B cell (primary cell): Measurements from ENCODE around the gene CYREN. TPM values are rescaled to one million over a fixed set of nuclear protein-coding genes. Genes with fewer than 3 reads are reported as not detected.
"Not testable (repeated sequence)": the region's sequence is repeated elsewhere in the genome, so short reads cannot be mapped to it uniquely, and the experiment has no call there.

Source experiments
- ATAC-seq: fragments of 200-7000 bp; cut with Tn5 transposase; one replicate; pipeline ENCODE4 v1.10.0; 2021; ENCODE audit warnings: low read depth, mild to moderate bottlenecking, moderate number of reproducible peaks, moderate library complexity
- CTCF ChIA-PET: fragments of 350-600 bp; sonication (Branson Sonifier 250); formaldehyde crosslinking; loops from one replicate; lab custom pipeline; 2021; ENCODE audit warnings: antibody characterized with exemption, inconsistent platforms; lab: Charles Lee
- POLR2A ChIA-PET: fragments of 350-600 bp; sonication (Branson Sonifier 250); formaldehyde crosslinking; loops from one replicate; lab custom pipeline; 2021; ENCODE audit warnings: antibody characterized with exemption; lab: Charles Lee
- DNase-seq: peaks from one replicate; pipeline ENCODE4 v3.0.0; 2013
- H2AFZ ChIP-seq: 2 replicates; pipeline ENCODE4 v1.6.1; 2012; ENCODE audit warnings: mild to moderate bottlenecking, low read depth, low read length; ENCODE audit not compliant: insufficient read depth, poor library complexity, severe bottlenecking
- H3K27ac ChIP-seq, 2 donors: 1 replicate in 1 of 2; 2 replicates in 1 of 2; pipeline ENCODE4 v1.5.1; 2012 to 2013; ENCODE audit warnings: low read length in 2 of 2, mild to moderate bottlenecking in 2 of 2, moderate library complexity in 1 of 2
- H3K27me3 ChIP-seq, 4 experiments: fragments of 200-600 bp in 1 of 4; sonication (generic) in 1 of 4; replicated peaks in 1 of 4; 1 replicate in 2 of 4; 2 replicates in 2 of 4; pipeline versions ENCODE4 v1.6.1 to v1.7.0; 2013 to 2016; ENCODE audit warnings: low read length in 3 of 4, mild to moderate bottlenecking in 2 of 4, mixed read lengths in 1 of 4, moderate library complexity in 1 of 4; ENCODE audit not compliant: insufficient read depth in 4 of 4, control insufficient read depth in 3 of 4; ENCODE audit errors: control extremely low read depth in 1 of 4
- H3K36me3 ChIP-seq, 2 experiments: replicated peaks in 1 of 2; 1 replicate in 1 of 2; 2 replicates in 1 of 2; pipeline versions ENCODE4 v1.6.1 to v1.7.1; 2013; ENCODE audit warnings: low read length in 1 of 2; ENCODE audit not compliant: insufficient read depth in 2 of 2, control insufficient read depth in 1 of 2; ENCODE audit errors: control extremely low read depth in 1 of 2, extremely low read depth in 1 of 2
- H3K4me1 ChIP-seq, 2 donors: fragments of 200-600 bp in 1 of 2; sonication (generic) in 1 of 2; 1 replicate in 1 of 2; 2 replicates in 1 of 2; pipeline versions ENCODE4 v1.5.1 to v1.6.1; 2013 to 2017; ENCODE audit warnings: low read length in 2 of 2; ENCODE audit not compliant: control insufficient read depth in 2 of 2, insufficient read depth in 2 of 2
- H3K4me2 ChIP-seq: replicated peaks from 2 replicates; pipeline ENCODE3; 2012; ENCODE audit warnings: mild to moderate bottlenecking, low read depth, low read length; ENCODE audit not compliant: poor library complexity, severe bottlenecking
- H3K4me3 ChIP-seq, 5 experiments: fragments of 200-600 bp in 1 of 5; sonication (generic) in 1 of 5; 1 replicate in 3 of 5; 2 replicates in 2 of 5; pipeline versions ENCODE4 v1.5.1 to v1.7.0; 2011 to 2016; ENCODE audit warnings: low read length in 4 of 5, mild to moderate bottlenecking in 4 of 5, low read depth in 2 of 5, control low read depth in 1 of 5, moderate library complexity in 1 of 5; ENCODE audit not compliant: insufficient read depth in 1 of 5; ENCODE audit errors: control extremely low read depth in 1 of 5, extremely low read depth in 1 of 5
- H3K79me2 ChIP-seq: fragments of 200-600 bp; sonication (generic); one replicate; pipeline ENCODE4 v1.6.0; 2016; ENCODE audit warnings: low read length; ENCODE audit not compliant: control insufficient read depth, insufficient read depth
- H3K9ac ChIP-seq: fragments of 200-600 bp; sonication (generic); 2 replicates; pipeline ENCODE4 v1.6.1; 2017; ENCODE audit warnings: mild to moderate bottlenecking, low read length, moderate library complexity
- H3K9me3 ChIP-seq, 3 donors: one replicate each; pipeline versions ENCODE4 v1.6.1 to v1.7.1; 2013; ENCODE audit warnings: low read length in 2 of 3; ENCODE audit not compliant: control insufficient read depth in 2 of 3, insufficient read depth in 1 of 3; ENCODE audit errors: control extremely low read depth in 1 of 3
- H4K20me1 ChIP-seq: 2 replicates; pipeline ENCODE4 v1.6.0; 2012; ENCODE audit warnings: mild to moderate bottlenecking, low read length; ENCODE audit not compliant: insufficient read depth, control insufficient read depth, poor library complexity, severe bottlenecking
- H3K27ac Mint-ChIP-seq: one replicate; pipeline ENCODE4 v1.8.0; 2021; ENCODE audit warnings: mixed read lengths
- H3K27me3 Mint-ChIP-seq: one replicate; pipeline ENCODE4 v1.8.0; 2021; ENCODE audit warnings: mixed read lengths
- H3K4me1 Mint-ChIP-seq: one replicate; pipeline ENCODE4 v1.8.0; 2021; ENCODE audit warnings: mixed read lengths
- H3K4me3 Mint-ChIP-seq: one replicate; pipeline ENCODE4 v1.8.0; 2021; ENCODE audit warnings: mixed read lengths
- H3K9me3 Mint-ChIP-seq: one replicate; pipeline ENCODE4 v1.8.0; 2022; ENCODE audit warnings: mixed read lengths; ENCODE audit not compliant: insufficient read depth
- EZH2 ChIP-seq: IDR thresholded peaks from 2 replicates; pipeline ENCODE4 v1.6.1; 2012; ENCODE audit warnings: borderline replicate concordance, low read depth, mild to moderate bottlenecking, moderate library complexity, low read length; ENCODE audit not compliant: insufficient read depth, poor library complexity, severe bottlenecking
- WGBS: methylation state at CpG from one replicate; pipeline ENCODE4 v1.1.5; 2013; ENCODE audit warnings: missing lambda C conversion rate; ENCODE audit not compliant: insufficient coverage; 5-methylcytosine and 5-hydroxymethylcytosine counted together
- intact Hi-C: fragments of 100-400 bp; cut with micrococcal nuclease; formaldehyde crosslinking; loops from one replicate; pipeline ENCODE4 v1.10.0; 2022
- polyA plus RNA-seq: library from polyadenylated mRNA; depleted of rRNA; stranded (reverse); fragments of >200 nt; gene quantifications from 2 replicates; pipeline ENCODE4 v1.2.3, GENCODE V29; 2012
- total RNA-seq, 2 donors: library from RNA; stranded (reverse); fragments of 120-200 nt in 1 of 2; gene quantifications; 1 replicate in 1 of 2; 2 replicates in 1 of 2; pipeline versions ENCODE4 v1.2.3 to v1.2.4, GENCODE V29; 2013 to 2022
- TF ChIP-seq, protein P1 (sequence below): fragments of 200-600 bp; IDR thresholded peaks from one replicate; pipeline ENCODE4 v1.8.0; 2022; ENCODE audit warnings: antibody characterized with exemption, mild to moderate bottlenecking

The CYREN gene
- total and polyA plus RNA-seq, 2 donors (not counting 1 experiment from before 2014, with no cell fraction given) = 19.2 to 54.6 TPM

DNA sequence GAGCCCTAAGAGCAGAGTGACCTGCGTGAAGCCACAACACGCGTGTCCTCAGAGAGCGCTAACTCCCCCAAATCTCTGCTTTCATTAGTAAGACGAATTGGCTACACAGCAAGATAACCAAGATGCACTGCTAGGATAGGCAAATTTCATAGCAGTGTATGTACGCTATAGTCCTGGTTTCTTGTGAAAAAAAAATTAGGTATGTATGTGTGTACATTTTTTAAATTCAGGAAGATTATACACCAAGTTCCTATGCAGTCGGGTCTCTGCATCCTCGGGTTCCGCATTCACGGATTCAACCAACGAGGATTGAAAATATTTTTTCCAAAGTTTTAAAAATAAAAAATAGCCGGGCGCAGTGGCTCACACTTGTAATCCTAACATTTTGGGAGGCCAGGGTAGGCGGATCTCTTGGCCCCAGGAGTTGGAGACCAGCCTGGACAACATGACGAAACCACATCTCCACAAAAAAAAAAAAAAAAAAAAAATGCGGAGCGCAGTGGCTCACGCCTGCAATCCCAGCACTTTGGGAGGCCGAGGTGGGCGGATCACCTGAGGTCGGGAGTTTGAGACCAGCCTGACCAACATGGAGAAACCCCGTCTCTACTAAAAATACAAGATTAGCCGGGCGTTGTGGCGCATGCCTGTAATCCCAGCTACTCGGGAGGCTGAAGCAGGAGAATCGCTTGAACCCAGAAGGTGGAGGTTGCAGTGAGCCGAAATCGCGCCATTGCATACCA, 41.6 kb upstream of the CYREN start:
- peak overlapping the region; percentile 97 for H3K9ac ChIP-seq
- Mint-ChIP-seq H3K4me3 (peak overlapping the region; percentile 98), H3K27ac (peak overlapping the region; percentile 83), H3K4me1 (peaks cover 42% of the 10 kb centered on the region)
- intact Hi-C loops = loop anchor here (1.0 to 2.0 kb wide), 8 partner anchors 25 to 566 kb away; partner anchors contain the start of genes AGBL3, BPGM, CNOT4 and CYREN
- not testable (repeated sequence) for H3K27me3 Mint-ChIP-seq, H3K36me3 ChIP-seq, H3K27me3 ChIP-seq, ATAC-seq, H4K20me1 ChIP-seq, DNase-seq, H3K9me3 ChIP-seq, H3K9me3 Mint-ChIP-seq
- 65% methylated on average over 14 of the region's 30 CpGs for WGBS
- H3K4me1 ChIP-seq = peaks cover 29 to 32% of the 10 kb centered on the region in 2 donors
- ChIA-PET CTCF (interaction anchor here (0.7 to 3.6 kb wide), 3 partner anchors 30 to 579 kb away, joined by 3 to 15 read pairs (median 4); partner anchors contain the start of gene AGBL3), POLR2A (interaction anchor here (0.6 to 1.7 kb wide), 2 partner anchors 27 to 64 kb away, joined by 3 to 6 read pairs; partner anchors contain the start of gene TMEM140)
- peak overlapping the region; percentile 39 to 92 for H3K27ac ChIP-seq
- H3K4me2 ChIP-seq = peak overlapping the region; percentile 98
- H3K4me3 ChIP-seq = peak overlapping the region; percentile 62 to 98 (median 68)
- H2AFZ ChIP-seq = peak overlapping the region; percentile 96
- H3K79me2 ChIP-seq = peaks cover 16% of the 10 kb centered on the region

DNA sequence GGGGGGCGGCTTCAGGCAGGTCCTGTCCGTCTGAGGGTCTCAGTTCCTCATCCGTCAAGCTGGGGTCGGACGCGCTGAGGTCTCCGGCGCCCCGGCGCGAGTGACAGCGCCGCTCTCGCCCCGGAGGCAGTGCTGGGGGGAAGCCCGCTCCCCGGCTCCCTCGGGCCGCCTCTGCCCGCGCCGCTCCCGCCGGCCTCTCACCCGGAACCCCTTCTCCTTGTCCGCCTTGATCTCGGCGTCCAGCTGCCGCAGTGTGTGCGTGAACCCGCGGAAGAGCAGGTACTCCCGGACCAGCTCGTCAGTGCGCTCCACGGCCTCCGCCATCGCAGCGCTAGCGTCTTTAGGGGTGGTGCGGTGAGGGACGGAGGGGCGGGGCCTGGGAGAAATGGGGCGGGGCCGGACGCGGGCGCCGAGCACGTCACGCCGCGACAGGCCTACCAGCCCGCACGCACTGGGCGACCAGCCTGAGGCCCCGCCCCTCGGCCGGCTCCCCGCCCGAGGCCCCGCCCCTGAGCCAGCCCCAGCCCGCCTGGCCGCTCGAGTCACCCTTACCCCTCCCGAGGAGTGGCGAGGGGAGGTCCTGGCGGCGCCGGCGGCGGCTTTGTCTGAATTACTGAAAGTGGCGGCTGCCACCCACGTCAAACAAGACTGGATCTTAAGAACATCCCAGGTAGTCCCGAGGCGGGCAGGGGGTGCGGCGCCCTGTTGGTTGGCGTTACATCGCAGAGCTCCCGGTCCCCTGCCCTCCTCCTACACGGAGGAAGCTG, 40.9 kb upstream of the CYREN start, which contains the start of gene WDR91:
Gene WDR91 (minus strand): TSS at position 348 of the 767 bp plus-strand sequence. CDS start 24 bp downstream, at position 324.
- Histone ChIP-seq H3K4me1 (peaks cover 34 to 35% of the 10 kb centered on the region in 2 donors), H3K79me2 (peaks cover 16% of the 10 kb centered on the region), H3K36me3 (no peaks in the 10 kb centered on the region), H3K4me2 (peak within 1 kb of the TSS; percentile 98), H4K20me1 (no peaks in the 10 kb centered on the region), H3K4me3 (peak within 1 kb of the TSS; percentile 82 to 98 (median 88)), H3K9ac (peak within 1 kb of the TSS; percentile 97), H3K27ac (peak within 1 kb of the TSS; percentile 77 to 92), H2AFZ (peak within 1 kb of the TSS; percentile 96), H3K9me3 (no peaks in the 10 kb centered on the region), H3K27me3 (no peaks in the 10 kb centered on the region)
- TF ChIP-seq, protein P1, sequence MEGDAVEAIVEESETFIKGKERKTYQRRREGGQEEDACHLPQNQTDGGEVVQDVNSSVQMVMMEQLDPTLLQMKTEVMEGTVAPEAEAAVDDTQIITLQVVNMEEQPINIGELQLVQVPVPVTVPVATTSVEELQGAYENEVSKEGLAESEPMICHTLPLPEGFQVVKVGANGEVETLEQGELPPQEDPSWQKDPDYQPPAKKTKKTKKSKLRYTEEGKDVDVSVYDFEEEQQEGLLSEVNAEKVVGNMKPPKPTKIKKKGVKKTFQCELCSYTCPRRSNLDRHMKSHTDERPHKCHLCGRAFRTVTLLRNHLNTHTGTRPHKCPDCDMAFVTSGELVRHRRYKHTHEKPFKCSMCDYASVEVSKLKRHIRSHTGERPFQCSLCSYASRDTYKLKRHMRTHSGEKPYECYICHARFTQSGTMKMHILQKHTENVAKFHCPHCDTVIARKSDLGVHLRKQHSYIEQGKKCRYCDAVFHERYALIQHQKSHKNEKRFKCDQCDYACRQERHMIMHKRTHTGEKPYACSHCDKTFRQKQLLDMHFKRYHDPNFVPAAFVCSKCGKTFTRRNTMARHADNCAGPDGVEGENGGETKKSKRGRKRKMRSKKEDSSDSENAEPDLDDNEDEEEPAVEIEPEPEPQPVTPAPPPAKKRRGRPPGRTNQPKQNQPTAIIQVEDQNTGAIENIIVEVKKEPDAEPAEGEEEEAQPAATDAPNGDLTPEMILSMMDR = no peak
- TF ChIP-seq EZH2 = no peak
- intact Hi-C loops = loop anchor here (1.0 to 2.0 kb wide), 8 partner anchors 25 to 565 kb away; partner anchors contain the start of genes AGBL3, BPGM, CNOT4 and CYREN
- Mint-ChIP-seq H3K4me3 (peak within 1 kb of the TSS; percentile 98), H3K9me3 (no peaks in the 10 kb centered on the region), H3K27ac (peak within 1 kb of the TSS; percentile 97), H3K4me1 (peaks cover 48% of the 10 kb centered on the region), H3K27me3 (no peaks in the 10 kb centered on the region)
- ATAC-seq (peak; percentile 94), DNase-seq (peak; percentile 95)
- CTCF ChIA-PET = interaction anchor here (0.5 to 3.6 kb wide), 11 partner anchors 24 to 578 kb away, joined by 3 to 15 read pairs (median 3); partner anchors contain the start of genes AGBL3 and BPGM
- WGBS = under 1% methylated on average over 81 of the region's 82 CpGs
- POLR2A ChIA-PET = interaction anchor here (0.6 to 1.7 kb wide), 5 partner anchors 15 to 63 kb away, joined by 3 to 9 read pairs (median 3); partner anchors contain the start of genes CYREN and TMEM140
